ENCODE data around the gene KLC4.
"Not testable (repeated sequence)": the region's sequence is repeated elsewhere in the genome, so short reads cannot be mapped to it uniquely, and the experiment has no call there.

KLC4 gene

DNA sequence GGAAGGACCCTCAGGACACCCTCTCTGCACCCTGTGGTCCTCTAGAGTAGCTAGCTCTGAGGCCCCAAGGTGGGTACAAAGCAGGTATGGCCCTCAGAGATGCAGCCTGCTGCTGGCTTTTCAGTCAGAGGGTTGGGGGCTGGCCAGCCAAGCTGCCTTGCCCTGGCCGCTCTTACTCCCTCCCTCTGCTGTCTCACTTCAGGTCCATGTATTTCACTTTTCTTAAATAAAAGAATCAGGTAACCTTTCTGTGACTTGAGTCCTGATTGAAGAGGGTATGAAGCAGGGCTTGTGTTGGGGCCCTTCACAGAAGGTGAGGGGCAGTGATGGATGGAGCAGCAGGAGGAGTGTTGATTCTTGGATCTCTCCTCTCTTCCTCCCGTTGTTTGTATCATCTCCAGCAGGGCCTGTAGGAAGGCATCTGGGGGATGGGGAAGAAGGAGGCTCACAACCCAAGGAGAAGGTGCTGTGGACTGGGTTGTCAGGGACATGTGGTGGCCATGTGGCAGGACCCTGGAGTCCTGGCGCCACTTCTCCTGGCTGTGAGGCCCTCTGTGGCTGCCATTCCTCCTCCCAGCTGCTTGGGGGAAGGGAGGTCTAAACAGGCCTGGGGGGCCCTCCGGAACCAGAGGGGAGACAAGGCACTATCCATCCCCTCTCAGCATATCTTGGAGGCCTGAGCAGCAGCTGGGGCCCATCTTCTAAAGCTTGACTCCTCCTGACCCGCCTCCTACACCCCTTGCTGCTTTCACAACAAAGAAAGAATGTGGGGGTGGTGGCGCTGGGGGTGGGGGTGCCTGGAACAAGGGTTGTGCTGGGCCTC lies 15.6 kb downstream of the KLC4 start:
- no peak for DNase-seq

DNA sequence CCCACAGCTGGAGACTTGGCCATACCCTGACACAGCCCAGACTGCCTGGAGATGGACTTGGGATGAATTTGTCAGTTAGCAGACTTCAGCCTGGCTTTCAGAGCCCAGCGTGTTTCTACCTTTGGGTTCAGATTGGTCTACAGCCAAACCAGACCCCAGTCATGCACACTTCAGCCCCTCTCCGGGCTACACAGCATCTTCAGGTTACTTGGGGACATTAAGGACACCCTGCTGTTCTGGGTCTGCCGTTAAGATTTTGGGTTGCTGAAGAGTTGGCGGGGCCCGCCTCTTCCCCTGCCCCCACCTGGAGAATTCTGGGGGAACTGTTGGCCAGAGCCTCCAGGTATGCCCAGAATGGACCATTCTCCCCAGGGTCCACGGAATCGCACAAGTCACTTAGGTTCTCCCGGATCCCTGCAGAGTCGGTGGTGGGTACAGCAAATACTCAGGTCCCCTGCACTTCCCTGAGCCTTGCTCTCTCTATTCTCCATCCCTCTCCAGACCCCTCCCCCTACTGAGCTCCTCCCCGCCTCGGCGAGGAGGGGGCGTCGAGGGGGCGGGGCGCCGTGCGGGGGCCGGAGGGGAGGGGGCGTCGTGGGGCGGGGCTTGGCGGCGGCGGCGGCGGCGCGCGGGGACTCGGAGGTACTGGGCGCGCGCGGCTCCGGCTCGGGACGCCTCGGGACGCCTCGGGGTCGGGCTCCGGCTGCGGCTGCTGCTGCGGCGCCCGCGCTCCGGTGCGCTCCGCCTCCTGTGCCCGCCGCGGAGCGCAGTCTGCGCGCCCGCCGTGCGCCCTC lies 16.4 kb downstream of the KLC4 start, which contains the start of gene PTK7:
Gene PTK7, plus strand, starts transcription at position 645 of the 794 bp plus-strand sequence. CDS start 175 bp downstream, outside the sequence.
- no peak for DNase-seq

DNA sequence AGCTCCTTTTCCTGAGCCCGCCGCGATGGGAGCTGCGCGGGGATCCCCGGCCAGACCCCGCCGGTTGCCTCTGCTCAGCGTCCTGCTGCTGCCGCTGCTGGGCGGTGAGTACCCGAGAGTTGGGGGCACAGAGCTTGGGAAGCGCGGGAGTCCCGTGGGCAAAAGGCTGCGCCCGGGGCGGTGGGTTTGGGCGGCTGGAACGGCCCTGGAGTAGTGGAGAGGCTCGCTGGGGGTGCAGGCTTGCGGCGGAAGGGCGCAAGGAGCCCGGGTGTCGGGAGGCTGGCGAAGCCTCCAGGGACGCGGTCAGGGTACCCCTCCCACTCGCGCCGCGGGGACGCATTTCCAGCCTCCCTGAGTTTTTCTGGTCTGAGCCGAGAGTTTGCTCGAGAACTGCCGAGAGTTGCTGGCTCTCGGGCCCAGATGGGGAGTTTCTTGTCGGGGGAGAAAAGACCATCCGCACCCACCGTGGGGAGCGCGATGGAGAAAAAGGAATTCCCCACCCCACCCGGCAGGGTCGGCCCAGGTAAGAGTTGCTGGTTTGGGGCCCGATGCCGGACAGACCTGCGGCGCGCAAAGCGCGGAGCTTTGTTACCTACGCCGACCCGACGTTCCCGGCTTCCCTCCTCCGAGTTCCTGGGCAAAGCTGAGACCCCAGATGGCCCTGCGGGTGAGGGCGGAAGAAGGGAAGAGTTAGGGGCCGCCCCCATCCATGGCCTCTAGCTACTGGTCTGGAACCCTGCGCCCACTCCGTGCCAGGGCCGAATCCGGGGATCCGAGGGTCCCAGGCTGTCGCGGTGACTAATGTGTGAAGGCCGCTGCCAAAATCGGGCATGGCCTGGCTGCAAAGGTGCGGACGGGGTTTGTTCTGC lies 17.3 kb downstream of the KLC4 start:
- no peak for DNase-seq

DNA sequence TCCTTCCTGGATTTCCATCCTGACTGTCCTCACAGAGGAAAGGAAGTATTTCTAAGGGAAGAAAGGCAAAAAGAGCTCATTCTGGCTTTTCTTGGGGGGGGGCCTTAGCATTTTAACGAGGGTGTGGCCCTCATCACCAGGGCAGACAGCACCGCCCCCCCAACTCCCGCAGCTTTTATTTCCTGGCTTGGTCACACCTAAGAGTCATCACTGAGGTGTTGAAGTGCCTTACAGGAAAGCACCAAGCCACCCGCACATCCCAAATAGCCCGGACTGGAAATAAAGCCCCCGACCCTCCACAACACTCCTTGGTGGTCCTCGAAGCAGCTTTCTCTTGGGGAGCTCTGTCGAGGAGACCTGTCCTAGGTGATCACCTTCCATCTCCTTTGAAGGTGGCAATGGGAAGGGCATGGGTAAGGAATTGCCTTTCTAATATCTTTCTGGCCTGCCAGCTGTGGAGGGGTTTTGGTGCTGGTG lies 17.9 kb downstream of the KLC4 start:
- no peak for DNase-seq

DNA sequence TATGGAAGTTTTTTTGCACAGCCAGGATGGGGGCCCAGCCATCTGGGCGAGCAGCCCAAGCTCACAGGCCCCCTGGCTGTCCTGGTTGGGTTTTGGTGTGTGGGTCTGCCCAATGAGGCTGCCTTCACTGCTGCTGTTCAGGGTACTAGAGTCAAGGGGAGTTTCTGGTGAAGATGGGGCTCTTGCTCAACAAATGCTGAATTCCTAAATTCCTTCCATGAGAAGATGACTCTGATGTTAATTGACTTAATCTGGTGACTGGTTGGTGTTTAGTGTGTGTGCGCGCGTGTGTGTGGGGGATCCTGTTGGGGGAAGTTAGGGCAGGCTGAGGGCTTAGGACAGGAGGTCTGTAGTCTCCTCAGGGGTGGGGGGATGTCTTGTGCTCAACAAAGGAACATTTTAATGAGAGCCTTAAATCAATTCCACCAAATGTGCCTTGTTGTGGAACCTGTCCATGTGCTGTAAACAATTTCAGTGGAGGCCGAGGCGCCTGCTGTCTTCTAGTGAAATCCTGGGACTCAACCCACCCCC lies 18.6 kb downstream of the KLC4 start:
- no peak for DNase-seq

DNA sequence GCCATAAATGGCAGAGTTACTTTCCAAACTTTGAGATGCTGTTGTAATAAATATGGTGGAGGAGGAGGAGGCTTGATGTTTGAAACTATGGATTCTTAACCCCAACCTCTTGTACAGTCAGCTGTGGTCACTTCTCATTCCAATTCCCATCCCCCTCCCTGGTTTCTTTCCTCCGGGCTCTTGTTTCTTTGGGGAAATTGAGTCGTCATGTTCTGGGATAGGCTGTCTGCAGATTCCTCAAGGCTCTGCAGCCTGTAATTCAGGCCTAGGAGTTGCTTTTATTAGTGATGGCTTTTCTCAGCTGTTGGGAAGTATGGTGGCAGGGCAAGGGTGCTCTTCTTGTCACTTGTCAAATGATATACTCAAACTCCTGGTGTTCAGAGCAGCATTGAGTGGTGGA lies 19.3 kb downstream of the KLC4 start:
- DNase-seq: no peak

DNA sequence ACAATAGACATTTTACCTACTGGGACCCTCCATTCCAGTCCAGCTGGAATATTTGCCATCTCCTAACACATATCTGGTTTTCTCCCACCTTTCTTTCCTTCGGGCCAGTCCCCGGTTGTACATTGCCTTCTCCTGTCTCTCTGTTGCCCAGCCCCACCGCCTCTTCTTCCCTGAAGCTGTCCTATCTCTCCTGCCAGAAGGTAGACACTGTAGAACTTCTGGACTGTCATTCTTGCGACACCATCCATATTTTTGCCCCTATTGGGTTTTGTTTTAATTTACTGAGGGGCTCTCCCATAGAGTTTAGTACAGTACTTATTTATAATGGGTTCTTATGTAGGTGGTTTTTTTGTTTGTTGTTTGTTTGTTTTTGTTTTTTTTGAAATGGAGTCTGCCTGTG lies 21.6 kb downstream of the KLC4 start:
- DNase-seq: no peak

DNA sequence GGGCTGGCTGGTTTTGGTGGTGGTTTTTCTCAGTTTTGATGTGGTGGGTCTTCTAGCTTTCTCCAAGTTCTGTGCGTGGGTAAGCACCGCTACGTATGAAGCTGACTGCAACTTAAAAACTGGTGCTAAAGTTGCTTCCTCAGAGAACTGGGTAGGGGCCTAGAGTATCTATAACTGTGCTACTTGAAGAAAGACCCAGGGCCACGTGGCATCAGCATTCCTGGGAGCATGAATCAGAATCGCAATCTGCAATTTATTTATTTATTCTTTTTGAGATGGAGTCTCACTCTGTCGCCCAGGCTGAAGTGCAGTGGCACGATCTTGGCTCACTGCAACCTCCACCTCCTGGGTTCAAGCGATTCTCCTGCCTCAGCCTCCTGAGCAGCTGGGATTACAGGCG lies 22.5 kb downstream of the KLC4 start:
- not testable (repeated sequence) for DNase-seq

DNA sequence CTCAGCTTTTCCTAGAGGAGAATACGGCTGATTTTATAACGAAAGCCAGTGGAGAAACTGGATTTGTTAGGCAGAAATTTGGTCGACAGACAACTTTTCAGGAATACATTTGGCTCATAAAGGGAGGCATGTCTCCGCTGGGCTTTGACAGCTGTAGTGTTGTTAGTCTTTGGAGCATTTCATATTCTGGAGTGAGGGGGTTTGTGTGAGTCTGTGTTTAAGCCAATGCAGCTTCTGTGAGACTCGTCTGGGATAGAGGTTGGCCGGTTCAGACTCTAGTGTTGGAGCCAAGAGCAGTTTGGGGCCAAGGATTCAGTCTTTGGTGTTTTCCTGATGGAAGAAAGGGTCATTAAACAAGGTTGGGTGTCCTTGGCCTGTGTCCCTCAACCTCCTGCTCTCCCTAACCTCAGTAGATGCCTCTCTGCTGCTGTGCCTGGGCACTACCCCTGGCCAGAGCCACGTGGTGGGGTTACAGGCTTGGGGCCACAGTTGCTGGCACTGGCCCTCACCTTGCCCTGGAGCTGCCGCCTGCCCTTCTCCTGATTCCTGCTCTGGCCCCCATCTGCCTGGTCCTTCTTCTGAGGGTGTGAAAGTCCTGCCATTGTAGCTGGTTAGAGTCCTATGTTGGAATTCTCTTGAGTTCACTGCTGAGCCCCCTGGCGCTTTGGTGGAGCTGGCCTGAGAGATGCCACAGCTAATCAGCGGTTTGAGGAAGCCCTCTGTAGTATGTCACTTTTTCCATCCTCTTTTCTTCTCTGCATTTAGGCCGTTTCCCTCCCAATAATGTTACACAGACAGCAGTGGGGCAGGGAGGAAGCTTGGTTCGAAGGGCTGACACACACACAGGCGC lies 23.6 kb downstream of the KLC4 start:
- no peak for DNase-seq

DNA sequence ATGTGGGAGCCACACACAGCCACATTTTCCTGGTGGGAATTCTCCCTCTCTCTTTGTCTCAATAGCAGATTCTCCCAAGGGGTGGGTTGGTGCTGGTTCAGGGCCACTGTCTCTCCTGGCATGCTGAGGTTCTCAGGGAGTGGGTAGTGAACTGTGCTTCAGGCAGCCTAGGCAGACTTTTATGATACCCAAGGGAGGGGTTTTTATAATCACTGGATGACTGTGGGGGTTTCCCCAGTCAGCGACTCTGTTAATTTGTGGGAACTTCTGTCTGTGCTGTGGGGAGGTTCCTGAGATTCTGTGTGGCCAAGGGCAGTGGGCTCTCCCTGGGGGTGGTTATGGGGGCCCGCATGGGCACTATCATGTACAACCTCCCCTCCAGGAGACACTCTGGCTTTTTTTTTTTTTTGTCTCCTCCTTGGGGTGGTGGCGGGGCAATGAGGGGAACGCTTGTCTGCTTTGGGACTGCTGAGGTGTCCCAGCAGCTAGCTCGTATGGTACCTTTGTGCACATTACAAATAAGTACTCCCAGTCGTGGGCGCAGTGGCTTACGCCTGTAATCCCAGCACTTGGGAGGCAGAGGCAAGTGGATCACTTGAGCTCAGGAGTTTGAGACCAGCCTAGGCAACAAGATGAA lies 26.7 kb downstream of the KLC4 start:
- no peak for DNase-seq

DNA sequence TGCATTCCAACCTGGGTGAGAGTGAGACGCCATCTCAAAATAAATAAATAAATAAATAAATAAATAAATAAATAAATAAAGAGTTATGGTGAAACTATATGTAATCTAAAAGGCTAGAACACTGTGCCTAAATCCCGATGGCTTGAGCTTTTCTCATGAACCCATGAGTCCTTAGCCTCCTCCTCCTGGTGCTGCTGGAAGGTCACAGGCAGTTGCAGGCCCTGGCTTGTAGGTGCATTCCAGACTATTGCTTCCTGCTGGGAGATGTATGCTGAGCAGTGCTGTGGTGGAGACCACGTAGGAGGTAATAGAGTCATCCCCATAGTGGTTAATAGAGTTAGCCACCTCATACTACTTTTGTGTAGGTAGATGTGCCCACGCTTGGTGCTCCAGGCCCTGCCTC lies 29.2 kb downstream of the KLC4 start:
- DNase-seq: no peak

DNA sequence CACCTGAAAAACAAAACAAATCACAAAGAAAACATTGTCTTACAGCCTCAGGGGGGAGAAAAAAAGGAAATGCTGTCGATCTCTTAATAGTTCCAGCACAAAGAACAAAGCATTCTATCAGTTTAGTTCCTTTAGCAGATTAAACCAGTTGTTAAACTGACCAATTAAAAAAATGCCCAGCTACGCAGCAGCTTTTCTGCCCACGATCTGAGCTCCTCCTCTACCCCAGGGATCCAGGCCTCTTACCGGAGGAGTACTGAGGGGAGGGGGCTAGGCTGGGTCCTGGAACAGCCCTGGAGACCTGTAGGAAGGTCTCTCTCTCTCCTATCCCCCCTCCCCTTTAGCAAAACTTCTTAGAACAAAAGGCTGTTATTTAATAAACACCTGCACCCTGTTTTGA lies 30.0 kb downstream of the KLC4 start:
- DNase-seq: no peak

DNA sequence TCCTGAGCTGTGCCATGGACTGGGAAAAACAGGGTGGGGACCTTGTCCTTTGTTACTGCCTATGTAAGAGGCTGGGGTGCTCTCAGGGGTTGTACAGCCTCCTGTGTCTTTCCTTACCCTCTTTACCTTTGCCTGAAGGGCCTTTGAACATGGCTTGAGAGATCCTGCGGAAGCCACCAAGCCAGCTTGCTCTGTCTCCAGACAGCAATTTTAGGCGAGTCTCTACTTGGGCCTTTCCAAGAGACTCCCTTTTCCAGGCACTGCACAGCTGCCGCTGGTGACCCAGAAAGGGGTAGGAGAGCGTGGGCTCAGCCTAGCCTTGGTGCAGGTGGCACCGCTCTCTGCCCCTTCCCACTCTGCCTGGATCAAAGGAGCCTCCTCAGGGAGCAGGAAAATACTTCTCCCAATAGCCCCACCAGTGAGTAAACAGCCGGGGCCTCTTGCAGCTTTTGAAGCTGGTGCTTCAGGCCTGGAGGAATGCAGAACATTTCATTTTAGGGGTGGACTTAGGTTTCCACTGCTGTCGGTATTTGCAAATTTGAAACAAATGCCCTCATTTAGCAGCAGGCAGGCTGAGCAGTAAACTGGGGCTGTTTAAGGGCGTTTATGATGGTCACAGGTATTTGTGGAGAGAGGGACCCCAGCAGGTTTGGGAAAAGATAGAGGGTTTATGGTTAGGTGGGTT lies 30.6 kb downstream of the KLC4 start:
- DNase-seq: no peak

DNA sequence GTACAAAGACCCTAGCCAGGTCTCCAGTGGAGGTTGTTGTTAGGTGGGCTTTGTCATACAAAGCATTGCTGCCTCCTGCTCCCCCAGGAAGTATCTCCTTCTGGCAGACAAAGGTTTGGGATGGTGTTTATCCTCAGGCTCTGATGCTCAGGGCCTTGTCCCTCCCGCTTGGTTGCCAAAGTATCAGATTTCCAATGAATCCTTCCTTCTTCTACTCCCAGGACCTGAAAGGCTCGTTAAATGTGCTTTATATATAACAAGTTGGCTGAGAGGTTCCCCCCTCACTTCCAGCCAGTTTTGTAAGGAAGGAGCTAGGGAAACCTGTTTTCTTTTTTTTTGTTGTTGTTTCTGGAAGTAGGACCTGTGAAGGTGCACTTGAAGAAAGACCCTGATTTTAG lies 31.1 kb downstream of the KLC4 start:
- no peak for DNase-seq

DNA sequence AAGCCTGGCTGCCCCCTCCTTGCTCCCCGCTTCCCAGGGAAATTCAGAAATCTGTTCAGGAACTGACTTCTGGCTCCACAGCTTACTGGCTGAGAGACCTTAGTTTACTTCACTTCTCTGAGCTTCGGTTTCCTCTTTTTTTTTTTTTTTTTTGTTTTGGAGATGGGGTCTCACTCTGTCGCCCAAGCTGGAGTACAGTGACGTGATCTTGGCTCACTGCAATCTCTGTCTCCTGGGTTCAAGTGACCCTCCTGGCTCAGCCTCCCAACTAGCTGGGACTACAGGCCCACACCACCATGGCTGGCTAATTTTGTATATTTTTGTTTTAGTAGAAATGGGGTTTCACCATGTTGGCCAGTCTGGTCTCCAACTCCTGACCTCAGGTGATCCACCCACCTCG lies 31.6 kb downstream of the KLC4 start:
- DNase-seq: no peak

DNA sequence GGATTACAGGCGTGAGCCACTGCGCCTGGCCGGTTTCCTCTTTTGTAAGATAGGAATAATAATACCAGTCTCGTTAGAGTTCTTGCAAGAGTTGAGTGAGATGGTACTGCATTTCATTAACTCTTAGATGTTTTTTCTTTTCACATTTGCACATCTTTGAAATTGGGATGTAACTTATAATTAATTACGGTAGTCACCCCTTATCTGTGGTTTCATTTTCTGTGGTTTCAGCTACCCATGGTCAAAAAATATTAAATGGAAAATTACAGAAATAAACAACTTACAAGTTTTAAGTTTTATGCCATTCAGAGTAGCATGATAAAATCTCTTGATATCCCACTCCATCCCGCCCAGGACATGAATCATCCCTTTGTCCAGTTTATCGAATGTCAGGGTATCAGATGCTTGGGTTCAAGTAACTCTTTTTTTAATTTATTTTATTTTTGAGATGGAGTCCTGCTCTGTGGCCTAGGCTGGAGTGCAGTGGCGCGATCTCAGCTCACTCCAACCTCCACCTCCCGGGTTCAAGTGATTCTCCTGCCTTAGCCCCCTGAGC lies 32.1 kb downstream of the KLC4 start:
- DNase-seq: no peak

DNA sequence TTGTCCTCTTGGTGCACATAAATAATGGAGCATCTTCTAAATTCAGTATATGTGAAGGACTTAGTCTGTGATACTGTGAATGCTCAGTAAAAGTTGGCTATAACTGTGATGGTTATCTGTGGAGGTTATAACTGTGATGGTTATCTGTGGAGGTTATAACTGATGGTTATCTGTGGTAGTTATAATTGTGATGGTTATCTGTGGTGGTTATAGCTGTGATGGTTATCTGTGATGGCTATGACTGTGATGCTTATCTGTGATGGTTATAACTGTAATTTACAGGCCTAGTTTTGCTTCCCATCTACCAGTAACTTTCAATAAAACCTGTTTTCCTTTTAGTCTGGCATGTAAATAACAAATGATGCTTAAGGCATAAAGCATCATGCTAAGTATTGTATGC lies 33.2 kb downstream of the KLC4 start:
- DNase-seq: no peak

DNA sequence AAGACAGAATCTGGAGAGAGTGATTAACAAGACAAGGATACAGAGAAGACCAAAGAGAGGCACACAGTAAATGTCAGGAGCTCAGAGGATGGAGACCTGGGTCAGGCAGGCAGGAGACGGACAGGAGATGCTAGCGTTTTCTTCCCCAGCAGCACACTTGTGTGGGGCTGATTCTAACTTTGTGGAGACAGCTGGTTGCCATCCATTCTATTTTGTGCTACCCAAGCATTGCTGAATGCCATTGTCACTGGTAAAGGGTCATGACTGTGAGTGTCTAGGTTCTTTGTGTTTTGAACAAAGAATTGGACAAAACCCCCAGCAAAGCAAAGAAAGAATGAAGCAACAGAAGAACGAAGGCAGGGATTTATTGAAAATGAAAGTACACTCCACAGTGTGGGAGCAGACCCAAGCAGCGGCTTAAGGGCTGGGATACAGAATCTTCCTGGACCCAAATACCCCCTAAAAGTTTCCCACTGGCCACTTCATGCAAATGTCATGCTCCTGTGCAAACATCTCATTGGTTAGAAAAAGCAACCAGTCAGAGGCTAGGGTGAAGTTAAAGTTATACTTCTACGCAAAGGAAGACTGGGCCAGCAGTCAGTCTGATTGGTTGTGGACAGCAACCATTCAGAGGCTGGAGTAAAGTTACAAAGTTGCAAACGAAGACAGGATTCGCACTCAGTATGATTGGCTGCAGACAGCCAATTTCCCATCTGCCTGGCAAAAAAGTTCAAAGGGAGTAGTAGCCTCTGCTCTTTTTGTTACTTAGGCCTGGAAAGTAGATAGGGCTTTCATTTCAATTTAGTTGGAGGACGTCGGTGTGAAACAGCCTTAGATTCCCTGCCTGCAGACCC lies 34.2 kb downstream of the KLC4 start:
- peak in 1 of 2 donors; percentile 20 for DNase-seq

DNA sequence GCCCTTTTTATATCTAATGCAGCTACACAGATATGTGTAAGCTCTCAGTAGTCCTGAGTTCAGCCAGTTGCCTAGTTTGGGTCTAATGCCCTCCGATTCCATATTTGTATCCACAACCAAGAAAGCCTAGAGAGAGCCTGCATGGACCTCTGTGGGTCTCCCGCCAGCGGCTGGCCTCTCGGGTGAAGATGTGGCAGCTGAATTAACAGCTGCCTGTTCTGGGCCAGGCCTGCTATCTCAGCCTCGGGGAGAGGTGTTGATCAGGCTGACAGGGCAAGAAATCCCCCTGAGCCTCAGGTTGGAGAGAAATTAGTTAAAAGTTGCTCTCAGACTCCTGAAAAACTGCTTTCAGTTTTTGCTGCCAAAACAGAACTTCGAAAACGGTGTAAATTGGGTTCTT lies 36.5 kb downstream of the KLC4 start:
- no peak for DNase-seq
